AG09319 (cell line): ENCODE measurements around the gene SLC26A11.
"Not testable (repeated sequence)": the region's sequence is repeated elsewhere in the genome, so short reads cannot be mapped to it uniquely, and the experiment has no call there.

Experiments
- DNase-seq: peaks from one replicate; pipeline ENCODE4 v3.0.0-alpha.2; 2010; ENCODE audit warnings: low read depth; ENCODE audit errors: extremely low read depth
- CTCF ChIP-seq: IDR thresholded peaks from 2 replicates; pipeline ENCODE4 v1.5.1; 2011; ENCODE audit warnings: low read depth, mild to moderate bottlenecking, inconsistent platforms, low read length, moderate library complexity

Gene SLC26A11

DNA sequence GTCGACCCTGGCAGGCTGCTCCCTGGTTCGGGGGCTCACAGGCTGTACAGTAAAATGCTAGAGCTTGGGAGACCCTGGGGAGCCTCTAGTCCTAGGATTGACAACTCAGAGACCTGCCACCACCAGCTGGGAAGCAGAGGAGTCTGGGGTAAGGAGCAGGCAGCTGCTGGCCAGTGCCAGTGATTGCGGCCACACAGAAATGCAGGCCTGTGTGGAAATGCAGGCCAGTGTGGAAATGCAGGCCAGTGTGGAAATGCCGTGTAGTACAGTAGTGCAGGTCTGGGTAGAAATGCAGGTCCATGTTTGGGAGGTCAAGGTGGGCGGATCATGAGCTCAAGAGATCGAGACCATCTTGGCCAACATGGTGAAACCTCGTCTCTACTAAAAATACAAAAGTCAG lies 23.6 kb upstream of the SLC26A11 start:
- no peak for DNase-seq
- TF ChIP-seq CTCF, result no peak

GRCh38 chr17:80198144-80198661 lies 22.0 kb upstream of the SLC26A11 start:
- no peak for DNase-seq
- no peak for TF ChIP-seq CTCF

DNA sequence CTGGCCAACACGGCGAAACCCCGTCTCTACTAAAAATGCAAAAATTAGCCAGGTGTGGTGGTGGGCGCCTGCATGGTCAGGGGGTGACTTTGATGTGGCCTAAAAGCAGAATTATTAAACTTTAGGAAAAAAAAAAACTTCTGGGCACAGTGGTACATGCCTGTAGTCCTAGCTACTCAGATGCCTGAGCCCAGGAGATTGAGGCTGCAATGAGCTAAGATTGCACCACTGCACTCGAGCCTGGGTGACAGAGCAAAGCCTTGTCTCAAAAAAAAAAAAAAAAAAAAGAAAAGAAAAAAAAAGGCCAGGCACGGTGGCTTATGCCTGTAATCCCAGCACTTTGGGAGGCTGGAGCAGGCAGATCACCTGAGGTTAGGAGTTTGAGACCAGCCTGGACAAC lies 20.9 kb upstream of the SLC26A11 start:
- not testable (repeated sequence) for DNase-seq

GRCh38 chr17:80201446-80201845 lies 18.8 kb upstream of the SLC26A11 start:
- no peak for DNase-seq
- no peak for TF ChIP-seq CTCF

- no peak for TF ChIP-seq CTCF
- no peak for DNase-seq
These were observed 18.0 kb upstream of the SLC26A11 start for GRCh38 chr17:80202197-80202596.

DNA sequence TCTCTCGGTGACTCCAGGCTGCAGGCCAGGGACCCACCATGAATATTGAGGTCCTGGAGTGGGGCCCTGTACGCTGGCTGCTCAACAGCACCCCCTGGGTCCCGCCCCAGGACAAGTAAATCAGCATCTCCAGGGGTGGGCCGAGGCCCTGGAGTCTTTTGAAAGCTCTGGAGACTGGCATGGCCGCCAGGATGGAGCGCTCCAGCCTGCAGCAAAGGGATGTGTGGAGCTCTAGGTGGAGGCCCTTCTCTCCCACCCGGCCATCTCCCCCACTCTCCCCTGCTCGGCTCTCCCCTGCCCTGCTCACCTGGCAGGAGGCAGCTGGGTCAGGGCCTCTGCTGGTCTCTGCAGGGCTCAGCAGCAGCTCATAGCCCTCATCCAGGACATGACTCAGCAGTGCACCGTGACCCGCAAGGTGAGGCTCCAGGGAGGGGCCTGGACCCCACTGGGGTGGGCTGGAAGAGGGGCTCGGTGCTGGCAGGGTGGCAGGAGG lies 16.7 kb upstream of the SLC26A11 start:
- DNase-seq, result no peak
- no peak for TF ChIP-seq CTCF

DNA sequence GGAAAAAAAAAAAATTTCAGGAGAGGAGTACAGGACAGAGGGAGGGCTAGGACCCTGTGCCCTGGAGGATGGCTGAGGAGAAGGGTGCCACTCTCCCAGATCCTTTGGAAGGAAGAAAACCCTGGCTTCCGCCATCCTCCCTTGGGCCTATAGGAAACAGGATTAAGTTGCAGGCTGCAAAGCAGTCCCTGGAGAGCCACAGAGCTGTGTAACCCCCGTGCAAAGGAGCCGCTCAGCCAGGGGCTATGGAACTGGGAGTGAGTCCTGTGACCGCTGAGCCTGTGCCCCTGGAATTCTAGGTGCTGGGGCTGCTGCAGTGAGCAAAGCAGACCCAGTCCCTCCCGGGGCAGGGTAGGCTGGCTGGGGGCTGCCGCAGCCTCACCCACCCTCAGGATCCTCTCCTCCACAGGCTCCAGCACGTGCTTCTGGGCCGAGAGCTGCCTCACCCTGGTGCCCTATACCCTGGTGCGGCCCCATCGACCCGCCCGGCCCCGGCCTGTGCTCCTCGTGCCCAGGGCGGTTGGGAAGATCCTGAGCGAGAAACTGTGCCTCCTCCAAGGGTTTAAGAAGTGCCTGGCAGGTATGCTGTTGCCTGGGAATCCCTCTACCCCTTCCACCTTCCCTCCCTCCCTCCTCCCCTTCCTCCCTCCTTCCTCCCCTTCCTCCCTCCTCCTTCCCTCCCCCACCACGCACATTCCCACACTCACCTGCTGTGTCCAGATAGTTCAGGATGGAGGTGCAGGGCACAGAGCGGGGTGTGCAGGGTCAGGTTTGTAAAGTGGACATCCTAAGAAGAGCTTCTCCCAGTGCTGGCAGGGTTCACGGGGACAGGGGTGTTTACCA lies 15.4 kb upstream of the SLC26A11 start:
- TF ChIP-seq CTCF, result no peak
- no peak for DNase-seq

DNA sequence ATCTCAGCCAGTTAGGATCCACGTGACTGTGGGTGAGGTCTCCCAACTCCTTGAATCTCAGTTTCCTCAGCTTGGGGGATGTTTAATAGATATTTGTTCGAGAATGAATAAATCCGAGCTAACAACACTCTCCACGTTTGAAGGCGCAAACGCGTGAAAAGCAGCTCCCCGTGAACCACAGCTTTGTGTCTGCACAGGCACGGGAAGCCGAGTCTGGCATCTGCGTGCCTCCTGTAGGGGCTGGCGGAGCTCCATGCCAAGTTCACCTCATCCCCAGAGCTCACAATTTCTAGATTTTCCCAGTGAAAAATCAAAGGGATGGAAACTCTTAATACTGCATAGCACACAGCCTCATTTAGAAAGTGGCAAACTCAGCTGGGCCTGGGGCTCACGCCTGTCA lies 14.4 kb upstream of the SLC26A11 start:
- DNase-seq, result no peak
- TF ChIP-seq CTCF, result no peak
